ENCODE measurements around the gene WDPCP. TPM values are rescaled to one million over a fixed set of nuclear protein-coding genes. Genes with fewer than 3 reads are reported as not detected.

The WDPCP gene
- total RNA-seq, 1 experiment from 2014 or later, result 7.4 TPM

- intact Hi-C loops (cut with micrococcal nuclease; ENCODE audit: unreplicated experiment) (no loop called here), in situ Hi-C loops (cut with HindIII; ENCODE audit: low pct_unique_long_range_greater_than_20kb, low sequenced_read_pairs) (no loop called here)
- no peak for ATAC-seq
- Histone ChIP-seq H3K4me1 (ENCODE audit: control insufficient read depth, insufficient read depth, low read length) (no peaks in the 10 kb centered on the region), H3K4me3 (ENCODE audit: low read depth in 2 of 2, low read length in 2 of 2) (no peak overlapping the region), H3K9me3 (ENCODE audit: control insufficient read depth, insufficient read depth, low read depth, low read length) (no peaks in the 10 kb centered on the region), H3K27me3 (ENCODE audit: control insufficient read depth, insufficient read depth, low read length) (no peaks in the 10 kb centered on the region), H3K36me3 (ENCODE audit: control insufficient read depth, insufficient read depth, low read length) (no peaks in the 10 kb centered on the region), H3K27ac (ENCODE audit: low read length) (no peak overlapping the region)
- TF ChIP-seq TCF7L2 (IDR thresholded peaks at IDR 0.05; ENCODE audit: low read depth, low read length) (no peak), REST (IDR thresholded peaks at IDR 0.05; ENCODE audit: insufficient read depth in 1 of 2, low read depth in 2 of 2, low read length in 1 of 2) (no peak), SIN3A (IDR thresholded peaks at IDR 0.05; ENCODE audit: borderline replicate concordance, insufficient read depth, low read depth, low read length) (no peak), POLR2AphosphoS5 (IDR thresholded peaks at IDR 0.05; ENCODE audit: low read depth, low read length) (no peak), CTCF (IDR thresholded peaks at IDR 0.05) (no peak)
- no TSS peak for BruUV-seq (replicated peaks)
- DNase-seq (ENCODE audit: low read depth, low spot score), result no peak
- POLR2A ChIA-PET, result no interaction called here
- CTCF ChIA-PET, result no interaction called here
Observed at GRCh38 chr2:63225964-63226686, 362.2 kb downstream of the WDPCP start.

- TF ChIP-seq CTCF (IDR thresholded peaks at IDR 0.05) (no peak), SIN3A (IDR thresholded peaks at IDR 0.05; ENCODE audit: borderline replicate concordance, insufficient read depth, low read depth, low read length) (no peak), POLR2AphosphoS5 (IDR thresholded peaks at IDR 0.05; ENCODE audit: low read depth, low read length) (no peak), REST (IDR thresholded peaks at IDR 0.05; ENCODE audit: insufficient read depth in 1 of 2, low read depth in 2 of 2, low read length in 1 of 2) (no peak), TCF7L2 (IDR thresholded peaks at IDR 0.05; ENCODE audit: low read depth, low read length) (no peak)
- no TSS peak for BruUV-seq (replicated peaks)
- Histone ChIP-seq H3K27ac (ENCODE audit: low read length) (no peak overlapping the region), H3K27me3 (ENCODE audit: control insufficient read depth, insufficient read depth, low read length) (no peaks in the 10 kb centered on the region), H3K36me3 (ENCODE audit: control insufficient read depth, insufficient read depth, low read length) (no peaks in the 10 kb centered on the region), H3K4me1 (ENCODE audit: control insufficient read depth, insufficient read depth, low read length) (no peaks in the 10 kb centered on the region), H3K4me3 (ENCODE audit: low read depth in 2 of 2, low read length in 2 of 2) (no peak overlapping the region), H3K9me3 (ENCODE audit: control insufficient read depth, insufficient read depth, low read depth, low read length) (no peaks in the 10 kb centered on the region)
- ATAC-seq (no peak), DNase-seq (ENCODE audit: low read depth, low spot score) (no peak)
- ChIA-PET POLR2A (no interaction called here), CTCF (no interaction called here)
- intact Hi-C loops (cut with micrococcal nuclease; ENCODE audit: unreplicated experiment), result no loop called here
- in situ Hi-C loops (cut with HindIII; ENCODE audit: low pct_unique_long_range_greater_than_20kb, low sequenced_read_pairs), result no loop called here
Observed at GRCh38 chr2:63218800-63219526, 369.3 kb downstream of the WDPCP start.
